ENCODE measurements around the gene RELB. TPM values are rescaled to one million over a fixed set of nuclear protein-coding genes. Genes with fewer than 3 reads are reported as not detected.

RELB gene
- total RNA-seq, 1 experiment from 2014 or later, result 24.8 TPM

DNA sequence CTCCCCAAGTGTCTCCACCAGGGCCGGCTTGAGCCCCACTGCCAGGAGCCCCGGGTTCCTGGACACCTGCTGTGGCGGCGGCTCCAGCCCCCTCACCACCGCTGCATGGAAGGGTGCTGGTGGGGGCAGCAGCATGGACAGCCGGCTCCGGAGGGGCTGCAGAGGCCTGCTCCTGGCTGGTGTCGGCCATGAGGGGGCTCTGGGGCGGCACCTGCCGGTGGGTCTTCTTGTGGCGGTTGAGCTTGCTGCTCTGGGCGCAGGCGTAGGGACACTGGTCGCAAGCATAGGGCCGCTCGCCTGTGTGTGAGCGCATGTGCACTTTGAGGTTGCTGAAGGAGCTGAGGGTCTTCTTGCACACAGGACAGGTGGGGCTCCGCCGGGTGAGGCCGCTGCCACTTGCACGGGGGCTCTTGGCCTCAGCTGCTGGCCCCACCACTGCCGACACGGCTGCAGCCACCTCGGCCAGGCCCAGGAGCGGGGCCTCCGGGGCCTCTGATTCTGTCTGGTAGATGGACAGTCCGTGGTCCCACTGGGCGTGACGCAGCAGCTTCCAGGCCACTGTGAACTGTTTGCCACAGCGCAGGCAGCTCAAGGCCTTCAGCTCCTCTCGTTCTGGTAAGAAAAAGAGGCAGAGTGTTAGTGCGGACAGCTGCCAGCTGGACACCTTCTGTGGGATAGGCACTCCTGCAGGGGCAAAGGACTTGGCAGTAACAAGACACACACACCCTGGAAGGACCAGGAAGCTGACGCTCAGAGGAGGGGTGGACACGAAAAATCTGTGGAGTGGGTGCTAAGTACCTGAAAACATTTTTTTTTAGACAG is 70.9 kb downstream of the RELB start:
- in situ Hi-C loops (cut with HindIII; ENCODE audit: low pct_unique_long_range_greater_than_20kb, low sequenced_read_pairs), result no loop called here
- no peak for DNase-seq (ENCODE audit: low read depth)

DNA sequence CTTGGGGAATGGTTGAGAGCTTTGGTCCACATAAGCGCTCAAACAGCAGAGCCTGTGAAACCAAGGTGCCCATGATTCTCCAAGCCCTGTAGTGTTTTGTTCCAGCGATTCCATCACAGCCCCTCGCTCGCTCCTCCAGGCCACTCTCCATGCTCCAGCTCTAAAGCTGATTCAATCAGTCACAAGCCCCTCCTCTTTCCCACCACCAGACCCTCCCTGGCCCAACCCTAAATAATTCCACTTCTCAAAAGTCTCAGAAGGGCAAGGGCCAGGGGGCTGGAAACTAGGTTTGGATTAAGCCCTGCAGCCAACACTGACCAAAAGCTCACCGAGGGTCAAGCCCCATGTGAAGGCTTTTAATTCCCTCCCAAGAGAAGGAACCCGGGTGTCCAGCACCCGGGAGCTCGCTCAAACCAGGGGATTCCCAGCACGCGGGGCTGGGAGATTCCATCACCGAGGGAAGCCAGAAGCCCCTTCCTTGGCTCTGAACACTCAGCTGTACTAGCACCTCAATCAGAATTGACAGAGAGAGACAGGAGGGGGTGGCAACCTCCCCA is 73.6 kb downstream of the RELB start:
- in situ Hi-C loops (cut with HindIII; ENCODE audit: low pct_unique_long_range_greater_than_20kb, low sequenced_read_pairs), result no loop called here
- no peak for DNase-seq (ENCODE audit: low read depth)

DNA sequence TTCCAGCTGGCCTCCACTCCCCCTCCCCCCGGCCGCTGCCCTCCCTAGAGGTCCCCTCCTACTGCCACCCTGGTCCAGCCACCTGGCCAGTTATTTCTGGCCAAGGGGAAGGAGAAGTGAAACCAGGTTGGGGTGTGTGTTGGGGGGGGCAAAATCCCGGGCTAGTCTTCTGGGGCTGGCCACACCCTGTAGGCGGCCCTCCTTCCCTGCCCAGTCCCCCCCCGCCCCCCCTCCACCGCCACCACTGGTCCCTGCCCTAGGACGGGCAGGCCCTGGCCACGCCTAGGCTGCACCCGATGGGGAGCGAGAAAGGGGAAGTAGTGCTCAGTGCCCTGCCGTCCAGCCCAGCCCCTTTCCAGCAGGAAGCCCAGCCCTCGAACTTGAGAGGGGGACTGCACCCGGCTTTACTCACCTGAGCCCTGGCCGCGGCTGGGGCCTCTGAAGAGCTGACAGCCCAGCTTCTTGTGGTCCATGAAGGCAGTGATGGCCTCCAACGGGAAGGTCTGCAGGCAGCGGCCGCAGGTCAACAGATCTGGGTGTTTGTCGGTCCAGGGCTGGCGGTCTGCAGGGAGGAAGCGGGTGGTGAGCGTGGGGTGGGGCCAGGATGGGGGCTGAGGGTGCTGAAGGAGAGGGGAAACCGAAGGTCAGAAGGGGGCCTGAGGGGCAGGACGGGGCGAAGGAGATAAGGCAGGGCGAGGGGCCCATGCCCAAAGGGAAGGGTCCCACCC is 74.2 kb downstream of the RELB start:
- in situ Hi-C loops (cut with HindIII; ENCODE audit: low pct_unique_long_range_greater_than_20kb, low sequenced_read_pairs), result no loop called here
- DNase-seq (ENCODE audit: low read depth), result peak; percentile 88

DNA sequence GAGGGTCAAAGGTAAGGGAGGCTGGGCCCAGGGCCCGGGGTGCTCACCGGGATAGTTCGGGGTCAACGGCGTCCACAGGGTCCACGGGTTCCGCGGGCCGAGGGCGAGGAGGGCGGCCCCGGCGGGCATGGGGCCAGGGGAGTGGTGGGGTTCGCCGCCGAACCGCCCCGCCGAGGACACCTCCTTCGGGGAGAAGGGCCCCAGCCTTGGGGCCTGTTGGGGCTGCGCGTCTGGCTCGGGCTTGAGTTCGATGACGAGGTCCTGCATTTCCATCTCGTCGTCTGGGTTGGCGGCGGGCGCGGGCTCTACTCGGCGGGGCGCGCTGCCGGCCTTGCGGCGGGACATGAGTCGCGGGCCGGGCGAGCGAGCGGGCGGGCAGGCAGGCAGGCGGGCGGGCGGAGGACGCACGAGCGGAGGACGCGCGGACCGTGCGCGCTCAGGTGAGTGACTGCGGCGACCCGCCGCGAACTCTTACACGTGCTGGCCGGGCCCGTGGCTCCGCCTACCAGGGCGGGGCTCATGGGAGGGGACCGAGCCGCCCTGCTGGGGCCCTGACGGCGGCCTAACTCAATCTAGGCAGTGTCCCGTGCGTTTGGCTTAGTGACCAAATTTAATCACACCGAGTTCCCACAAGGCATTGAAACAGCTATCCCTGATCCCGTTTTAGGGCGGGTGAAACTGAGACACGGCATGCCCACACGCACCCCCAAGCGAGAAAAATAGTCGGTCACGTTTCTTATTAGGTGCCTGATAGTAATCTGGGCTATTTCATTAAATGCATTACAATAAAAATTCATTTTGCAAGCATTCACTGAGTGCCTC is 75.0 kb downstream of the RELB start, which contains the start of gene ZNF296:
ZNF296 (minus strand) TSS at position 450 of the 822 bp plus-strand sequence; CDS start at position 345, 105 bp downstream.
- in situ Hi-C loops (cut with HindIII; ENCODE audit: low pct_unique_long_range_greater_than_20kb, low sequenced_read_pairs), result no loop called here
- peak; percentile 77 for DNase-seq (ENCODE audit: low read depth)

DNA sequence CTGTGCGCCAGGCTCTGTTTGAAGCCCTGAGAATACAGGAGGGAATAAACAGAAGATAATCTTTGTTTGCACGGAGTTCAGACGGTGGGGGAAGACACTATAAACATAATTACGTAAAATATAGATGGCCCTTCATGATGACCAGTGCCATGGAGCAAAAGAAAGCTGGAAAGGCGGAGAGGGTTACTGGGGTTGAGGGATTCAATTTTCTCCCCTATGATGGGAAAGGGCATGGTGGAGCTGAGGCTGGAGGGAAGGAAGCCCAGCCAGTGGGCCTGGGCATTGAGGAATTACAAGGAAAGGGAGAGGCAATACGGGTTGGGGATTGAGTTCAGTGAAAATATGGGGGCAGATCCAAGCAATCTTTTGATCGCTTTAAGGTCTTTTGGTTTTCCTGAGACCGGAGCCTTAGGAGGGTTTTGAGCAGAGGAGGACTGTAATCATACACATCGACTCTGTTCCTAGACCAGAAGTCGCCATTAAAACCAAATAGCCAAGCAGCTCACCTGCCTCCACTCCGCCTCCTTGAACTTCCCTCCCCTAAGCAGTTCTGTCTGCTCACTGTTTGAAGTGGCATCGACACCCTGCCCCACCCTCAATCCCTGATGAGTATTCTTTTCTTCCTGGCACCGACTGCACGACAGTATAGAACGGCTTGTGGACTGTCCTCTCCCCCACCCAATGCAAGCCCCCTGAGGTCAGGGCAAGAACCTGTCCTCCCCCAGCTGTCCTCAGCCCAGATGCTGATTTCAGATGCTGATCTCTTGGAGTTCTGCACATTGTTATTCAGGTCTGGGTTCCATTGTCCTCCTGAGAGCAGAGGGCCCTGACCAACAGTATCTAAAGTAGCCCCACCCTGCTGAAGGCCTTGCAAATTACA is 75.8 kb downstream of the RELB start:
- no peak for DNase-seq (ENCODE audit: low read depth)
- in situ Hi-C loops (cut with HindIII; ENCODE audit: low pct_unique_long_range_greater_than_20kb, low sequenced_read_pairs), result no loop called here

DNA sequence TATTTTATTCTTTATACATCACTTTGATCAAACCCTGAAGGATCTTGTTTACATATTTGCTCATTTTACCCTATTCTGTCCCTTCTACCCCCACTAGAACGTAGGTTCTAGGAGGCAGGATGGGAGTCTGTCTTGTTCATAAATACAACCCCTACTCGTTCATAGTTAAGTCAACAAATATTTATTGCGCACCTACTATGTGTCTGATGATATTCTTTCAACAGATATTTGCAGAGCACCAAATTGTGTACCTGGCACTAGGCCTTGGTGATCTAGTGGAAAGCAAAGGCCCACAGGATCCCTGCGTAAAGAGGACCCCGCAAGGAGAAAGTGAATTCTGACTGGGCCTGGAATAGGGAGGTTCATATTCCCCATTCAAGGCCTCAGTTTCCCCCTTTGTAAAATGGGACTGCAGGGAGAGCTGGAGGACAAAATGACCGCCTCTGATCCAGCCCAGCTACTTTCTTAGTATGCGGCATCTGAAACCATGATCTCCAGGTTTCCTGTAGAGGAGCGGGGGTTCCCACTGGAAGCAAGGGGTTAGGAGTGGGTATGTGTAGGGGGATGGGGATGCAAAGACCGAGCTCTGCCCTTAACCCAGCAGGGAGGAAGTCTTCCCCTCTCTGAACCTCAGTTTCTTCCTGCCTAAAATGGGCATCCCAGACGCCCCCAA is 77.3 kb downstream of the RELB start:
- in situ Hi-C loops (cut with HindIII; ENCODE audit: low pct_unique_long_range_greater_than_20kb, low sequenced_read_pairs), result no loop called here
- DNase-seq (ENCODE audit: low read depth), result no peak

DNA sequence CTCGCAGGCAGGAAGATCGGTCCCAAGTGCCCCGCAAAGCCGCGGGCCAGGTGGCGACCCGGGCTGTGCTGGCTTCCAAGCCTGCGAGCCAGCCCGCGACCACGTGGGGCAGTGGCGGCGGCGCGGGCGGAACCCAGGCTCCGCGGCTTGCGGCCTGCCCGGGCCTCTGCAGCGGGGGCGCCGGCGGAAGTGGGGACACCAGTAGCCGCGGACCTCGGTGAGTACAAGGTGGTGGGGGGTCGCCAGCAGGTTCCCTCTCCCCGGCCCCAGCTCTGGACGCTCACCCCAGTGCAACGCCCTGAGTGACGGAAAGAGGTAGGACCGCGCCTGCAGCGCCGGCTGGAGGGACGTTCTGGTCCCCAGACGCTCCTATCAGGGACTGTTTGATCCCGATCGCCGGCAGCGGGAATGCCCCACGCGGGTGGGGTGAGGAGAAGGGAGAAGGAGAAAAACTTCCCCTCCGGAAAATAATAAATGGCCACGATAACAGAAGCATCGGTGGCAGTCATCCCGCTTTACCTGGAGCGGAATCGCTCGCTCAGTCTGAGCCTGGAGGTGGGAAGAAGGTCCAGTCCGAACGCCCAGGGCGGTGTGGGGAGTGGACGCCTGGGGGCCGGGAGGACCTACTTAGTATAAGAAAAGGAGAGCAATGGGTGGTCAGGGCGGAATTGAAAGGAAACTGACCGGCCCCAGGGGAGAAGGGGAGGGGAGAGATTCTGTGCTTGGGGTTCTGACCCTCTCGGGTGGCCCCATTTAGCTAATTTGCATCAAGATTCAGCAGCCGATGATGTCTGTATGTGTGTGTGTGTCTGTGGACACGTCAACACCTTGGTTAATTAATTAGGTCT is 78.0 kb downstream of the RELB start, which contains the start of gene GEMIN7:
GEMIN7 (plus strand) TSS at position 198 of the 848 bp plus-strand sequence. CDS start 10,855 bp downstream, outside the sequence.
- in situ Hi-C loops (cut with HindIII; ENCODE audit: low pct_unique_long_range_greater_than_20kb, low sequenced_read_pairs), result no loop called here
- peak; percentile 77 for DNase-seq (ENCODE audit: low read depth)

DNA sequence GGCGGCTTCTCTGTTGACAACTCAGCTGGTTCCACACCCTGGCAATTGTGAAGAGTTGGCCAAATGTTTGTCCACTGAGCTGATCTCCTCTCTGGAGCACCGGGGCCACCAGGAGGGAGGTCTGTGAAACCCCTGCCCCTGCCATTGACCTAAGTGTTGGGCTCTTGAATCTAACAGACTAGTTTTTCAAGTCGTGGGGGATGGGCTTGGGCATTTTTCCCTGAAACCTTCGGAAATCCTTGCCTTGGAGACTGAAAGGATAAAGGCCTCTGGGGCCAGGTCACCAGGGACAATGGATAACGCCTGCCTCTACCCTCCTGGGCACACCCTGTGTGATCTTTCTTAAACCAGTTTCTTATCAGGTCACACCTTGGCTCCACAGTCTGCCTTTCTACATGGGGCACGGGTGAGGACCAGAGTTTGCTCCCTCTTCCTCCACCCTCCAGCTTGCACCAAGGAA is 78.7 kb downstream of the RELB start:
- in situ Hi-C loops (cut with HindIII; ENCODE audit: low pct_unique_long_range_greater_than_20kb, low sequenced_read_pairs), result no loop called here
- no peak for DNase-seq (ENCODE audit: low read depth)

DNA sequence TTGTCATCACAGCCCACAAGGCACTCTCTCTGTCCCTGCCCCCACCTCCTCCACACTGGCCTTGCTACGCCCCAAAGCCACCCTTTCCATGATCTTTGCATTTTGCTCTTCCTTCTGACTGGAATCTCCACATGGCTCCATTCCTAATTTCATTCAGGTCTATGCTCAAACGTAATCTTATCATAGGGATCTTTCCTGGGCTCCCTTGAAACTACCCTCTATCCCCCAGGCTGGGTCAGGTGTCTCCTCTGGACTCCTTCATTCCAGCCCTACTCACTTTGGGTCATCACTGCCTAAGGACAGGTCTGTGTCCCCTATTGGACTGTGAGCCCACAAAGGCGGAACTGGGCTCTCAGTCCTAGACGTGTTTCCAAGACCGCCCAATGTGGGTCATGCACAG is 80.9 kb downstream of the RELB start:
- no peak for DNase-seq (ENCODE audit: low read depth)
- in situ Hi-C loops (cut with HindIII; ENCODE audit: low pct_unique_long_range_greater_than_20kb, low sequenced_read_pairs), result no loop called here

DNA sequence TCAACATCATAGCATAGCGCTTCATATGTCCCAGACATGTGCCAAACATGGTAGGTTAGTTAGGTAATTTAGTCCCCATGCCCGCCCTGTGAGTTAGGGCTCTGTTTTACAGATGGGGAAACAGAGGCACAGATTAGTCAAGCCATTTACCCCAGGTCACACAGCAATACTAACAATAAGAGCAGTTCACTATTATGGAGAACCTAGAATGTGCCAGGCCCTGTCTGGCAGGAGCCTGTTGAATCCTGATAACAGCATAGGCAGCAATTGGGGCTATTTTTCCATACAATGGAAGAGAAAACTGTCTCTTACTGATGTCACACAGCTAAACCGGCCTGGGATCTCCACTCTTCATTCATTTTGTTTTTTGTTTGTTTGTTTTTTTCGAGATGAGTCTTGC is 85.2 kb downstream of the RELB start:
- no peak for DNase-seq (ENCODE audit: low read depth)
- in situ Hi-C loops (cut with HindIII; ENCODE audit: low pct_unique_long_range_greater_than_20kb, low sequenced_read_pairs), result no loop called here

DNA sequence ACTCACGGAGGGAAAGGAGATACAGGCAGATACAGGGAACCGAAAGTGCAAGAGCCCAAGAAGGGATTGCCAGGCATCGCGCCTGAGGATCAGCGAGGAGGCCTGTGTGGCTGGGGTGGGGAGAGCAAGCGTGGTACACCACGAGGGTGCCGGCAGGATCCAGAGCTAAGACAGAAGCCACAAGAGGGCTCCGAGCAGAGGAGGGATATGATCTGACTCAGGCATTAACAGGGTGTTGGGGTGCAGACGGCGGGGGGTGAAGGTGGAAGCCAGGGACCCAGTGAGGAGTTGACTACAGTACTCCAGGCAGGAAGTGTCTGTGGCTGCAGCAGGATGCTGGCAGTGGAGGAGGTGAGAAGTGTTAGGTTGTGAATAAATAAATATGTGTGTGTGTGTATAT is 86.3 kb downstream of the RELB start:
- DNase-seq (ENCODE audit: low read depth), result no peak
- in situ Hi-C loops (cut with HindIII; ENCODE audit: low pct_unique_long_range_greater_than_20kb, low sequenced_read_pairs), result no loop called here

Other genes starting within 250 kb of the RELB start
- gene CBLC, start 223.6 kb upstream of the RELB start, total RNA-seq (2014; rRNA removed; shearing (Covaris generic); ENCODE audit: low replicate concordance), result not detected in 2 replicates
- gene BCAM, start 192.4 kb upstream of the RELB start, total RNA-seq (2014; rRNA removed; shearing (Covaris generic); ENCODE audit: low replicate concordance), result 67.7 and 79.1 TPM in 2 replicates
- gene NECTIN2, start 155.2 kb upstream of the RELB start, total RNA-seq (2014; rRNA removed; shearing (Covaris generic); ENCODE audit: low replicate concordance), result 90.0 and 91.5 TPM in 2 replicates
- gene TOMM40, start 110.2 kb upstream of the RELB start, total RNA-seq (2014; rRNA removed; shearing (Covaris generic); ENCODE audit: low replicate concordance), result 228 and 263 TPM in 2 replicates
- 1.8 and 6.7 TPM in 2 replicates for gene APOE, start 95.7 kb upstream of the RELB start, total RNA-seq (2014; rRNA removed; shearing (Covaris generic); ENCODE audit: low replicate concordance)
- gene APOC1, start 86.9 kb upstream of the RELB start, total RNA-seq (2014; rRNA removed; shearing (Covaris generic); ENCODE audit: low replicate concordance), result 6.1 and 24.1 TPM in 2 replicates
- gene APOC4, start 59.2 kb upstream of the RELB start, total RNA-seq (2014; rRNA removed; shearing (Covaris generic); ENCODE audit: low replicate concordance), result not detected in 2 replicates
- not detected in 2 replicates for gene APOC2, start 55.4 kb upstream of the RELB start, total RNA-seq (2014; rRNA removed; shearing (Covaris generic); ENCODE audit: low replicate concordance)
- 10.9 and 24.3 TPM in 2 replicates for gene CLPTM1, start 46.1 kb upstream of the RELB start, total RNA-seq (2014; rRNA removed; shearing (Covaris generic); ENCODE audit: low replicate concordance)
- gene CLASRP, start 37.6 kb downstream of the RELB start, total RNA-seq (2014; rRNA removed; shearing (Covaris generic); ENCODE audit: low replicate concordance), result 10.1 and 13.8 TPM in 2 replicates
- not detected in 2 replicates for gene ZNF296, start 75.0 kb downstream of the RELB start, total RNA-seq (2014; rRNA removed; shearing (Covaris generic); ENCODE audit: low replicate concordance)
- 79.7 and 108 TPM in 2 replicates for gene GEMIN7, start 77.8 kb downstream of the RELB start, total RNA-seq (2014; rRNA removed; shearing (Covaris generic); ENCODE audit: low replicate concordance)
- gene PPP1R37, start 91.7 kb downstream of the RELB start, total RNA-seq (2014; rRNA removed; shearing (Covaris generic); ENCODE audit: low replicate concordance), result 95.2 and 106 TPM in 2 replicates
- gene NKPD1, start 159.5 kb downstream of the RELB start, total RNA-seq (2014; rRNA removed; shearing (Covaris generic); ENCODE audit: low replicate concordance), result not detected in 2 replicates
- gene TRAPPC6A, start 176.8 kb downstream of the RELB start, total RNA-seq (2014; rRNA removed; shearing (Covaris generic); ENCODE audit: low replicate concordance), result 46.7 and 82.4 TPM in 2 replicates
- gene BLOC1S3, start 177.3 kb downstream of the RELB start, total RNA-seq (2014; rRNA removed; shearing (Covaris generic); ENCODE audit: low replicate concordance), result 10.2 and 13.3 TPM in 2 replicates
- gene EXOC3L2, start 243.9 kb downstream of the RELB start, total RNA-seq (2014; rRNA removed; shearing (Covaris generic); ENCODE audit: low replicate concordance), result not detected in 2 replicates
- 10.4 and 24.1 TPM in 2 replicates for gene MARK4, start 249.8 kb downstream of the RELB start, total RNA-seq (2014; rRNA removed; shearing (Covaris generic); ENCODE audit: low replicate concordance)

Measured in Caki2 (cell line).